ENCODE measurements around the gene SVEP1.
"Not testable (repeated sequence)": the region's sequence is repeated elsewhere in the genome, so short reads cannot be mapped to it uniquely, and the experiment has no call there.

The SVEP1 gene

DNA sequence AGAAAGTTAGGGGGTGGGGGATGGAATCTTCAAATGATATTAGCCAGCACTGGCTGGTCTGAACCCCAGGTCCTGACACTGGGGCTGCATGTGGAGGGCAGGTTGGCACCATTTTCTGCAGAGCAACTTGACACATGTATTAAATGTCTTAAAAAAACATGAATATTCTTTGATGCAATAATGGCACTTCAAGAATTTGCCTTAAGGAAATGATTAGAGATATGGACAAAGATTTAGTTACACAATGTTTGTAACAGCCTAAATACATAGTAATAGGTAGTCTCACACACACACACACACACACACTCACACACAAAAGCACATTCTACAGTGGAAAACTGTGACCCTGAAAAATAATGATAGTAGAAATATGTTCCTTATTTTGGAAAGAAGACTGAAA lies 3.6 kb downstream of the SVEP1 start:
- DNase-seq: no peak

DNA sequence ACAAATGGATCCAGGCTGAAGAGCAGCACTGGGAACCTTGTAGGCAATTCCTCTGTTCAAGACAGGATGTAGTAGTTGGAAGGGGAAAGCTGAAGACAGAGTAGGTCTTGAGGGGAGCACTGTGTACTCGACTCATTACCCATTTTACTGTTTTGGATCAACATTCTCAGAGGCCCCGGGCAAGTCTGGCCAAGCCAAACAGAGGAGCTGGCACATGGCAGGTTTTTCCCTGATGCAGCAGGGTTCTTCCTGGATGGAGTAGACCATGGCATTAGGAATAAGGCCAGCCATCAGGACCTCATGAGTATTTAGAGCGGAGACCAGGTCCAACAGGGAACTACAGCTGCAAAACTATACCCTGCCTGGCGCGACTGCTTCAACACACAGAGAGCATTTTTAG lies 4.4 kb downstream of the SVEP1 start:
- no peak for DNase-seq

DNA sequence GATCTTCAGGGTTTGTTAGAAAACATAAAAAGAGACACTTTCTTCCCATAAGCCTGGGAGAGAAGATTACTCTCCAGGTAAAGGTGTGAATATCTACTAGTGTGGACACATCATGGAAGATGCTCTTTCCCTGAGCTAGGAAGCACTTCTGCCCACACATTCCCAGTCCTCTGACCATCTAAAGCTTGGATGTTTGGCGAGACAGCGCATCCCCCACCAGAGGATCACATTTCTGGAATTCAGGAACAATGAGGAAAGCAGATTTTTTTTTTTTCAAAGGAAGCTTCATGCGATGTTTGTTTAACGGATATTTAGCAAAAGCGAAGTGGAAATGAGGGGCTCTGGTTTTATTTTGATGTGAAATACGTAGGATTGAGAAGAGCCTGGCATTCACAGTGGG lies 6.2 kb downstream of the SVEP1 start:
- DNase-seq: no peak

DNA sequence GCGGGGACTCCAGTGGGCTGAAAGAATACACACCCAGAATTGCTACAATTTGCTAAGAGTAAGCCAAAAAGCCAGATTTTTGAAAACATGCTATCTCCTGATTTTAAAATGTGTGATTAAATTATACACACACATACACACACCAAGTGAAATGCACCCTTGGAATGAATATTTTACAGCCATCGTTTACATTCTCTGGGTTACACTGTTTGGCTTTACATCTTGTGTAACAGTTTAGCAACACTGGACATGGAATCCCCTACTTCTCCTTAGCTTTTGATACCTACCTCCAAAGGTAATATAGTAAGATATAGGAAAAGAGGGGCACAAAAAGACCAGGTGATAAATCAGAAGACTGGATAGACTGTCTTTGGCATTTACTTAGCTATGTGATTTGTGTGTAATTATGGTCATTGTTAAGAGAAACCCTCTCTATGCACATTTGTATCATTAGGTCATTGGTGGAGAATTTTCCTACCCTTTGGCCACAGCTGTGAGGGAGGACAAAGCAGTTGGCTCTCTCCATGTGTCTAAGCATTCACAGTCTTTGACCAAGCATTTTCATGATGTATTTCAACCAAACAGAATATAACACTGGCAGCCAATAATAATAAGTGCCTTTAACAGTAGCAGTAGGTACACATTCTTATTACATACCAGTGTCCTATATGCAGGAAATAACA lies 7.6 kb downstream of the SVEP1 start:
- DNase-seq: no peak

DNA sequence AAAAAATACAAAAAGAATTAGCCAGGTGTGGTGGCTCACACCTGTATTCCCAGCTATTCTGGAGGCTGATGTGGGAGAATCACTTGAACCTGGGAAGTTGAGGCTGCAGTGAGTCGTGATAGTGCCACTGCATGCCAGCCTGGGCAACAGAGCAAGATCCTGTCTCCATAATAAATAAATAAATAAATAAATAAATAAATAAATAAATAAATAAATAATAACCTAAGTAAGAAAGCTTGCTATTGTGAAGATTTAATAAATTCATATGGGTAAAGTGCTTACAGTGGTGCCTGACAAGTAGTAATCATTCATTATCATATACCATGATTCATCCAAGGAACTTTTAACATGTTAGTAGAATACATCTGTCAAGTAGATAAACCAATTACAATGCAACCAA lies 13.4 kb downstream of the SVEP1 start:
- no peak for DNase-seq

DNA sequence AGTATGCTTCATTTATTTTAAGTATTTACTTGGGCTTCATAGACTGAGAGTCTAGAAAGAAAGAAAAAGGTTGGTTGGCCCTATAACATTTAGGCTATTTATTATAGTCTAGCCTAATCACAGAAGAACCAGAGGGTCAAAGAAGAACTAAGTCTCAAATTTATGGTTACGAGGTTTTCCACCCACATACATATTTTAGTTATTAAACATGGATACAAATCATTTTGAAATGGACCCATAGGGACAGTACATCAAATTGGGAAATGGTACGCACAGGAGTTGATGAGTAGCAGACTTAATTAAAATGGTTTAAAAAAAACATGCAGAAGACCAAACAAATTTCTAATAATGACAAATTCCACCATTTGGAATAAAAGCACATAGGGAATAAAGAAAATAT lies 17.7 kb downstream of the SVEP1 start:
- DNase-seq: no peak

DNA sequence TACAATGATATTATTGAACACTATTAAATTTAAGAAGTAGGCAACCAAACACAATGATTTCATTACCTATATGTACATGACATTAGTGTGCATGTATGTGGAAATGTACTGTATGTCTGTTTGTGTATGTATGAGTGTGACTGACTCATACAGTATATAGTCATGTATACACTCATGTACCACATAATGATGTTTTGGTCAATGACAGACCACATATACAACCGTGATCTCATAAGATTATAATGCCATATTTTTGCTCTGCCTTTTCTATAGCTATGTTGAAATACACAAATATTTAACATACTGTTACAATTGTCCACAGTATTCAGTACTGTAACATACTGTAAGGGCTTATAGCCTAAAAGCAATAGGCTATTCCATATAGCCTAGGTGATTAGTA lies 19.7 kb downstream of the SVEP1 start:
- DNase-seq: no peak

DNA sequence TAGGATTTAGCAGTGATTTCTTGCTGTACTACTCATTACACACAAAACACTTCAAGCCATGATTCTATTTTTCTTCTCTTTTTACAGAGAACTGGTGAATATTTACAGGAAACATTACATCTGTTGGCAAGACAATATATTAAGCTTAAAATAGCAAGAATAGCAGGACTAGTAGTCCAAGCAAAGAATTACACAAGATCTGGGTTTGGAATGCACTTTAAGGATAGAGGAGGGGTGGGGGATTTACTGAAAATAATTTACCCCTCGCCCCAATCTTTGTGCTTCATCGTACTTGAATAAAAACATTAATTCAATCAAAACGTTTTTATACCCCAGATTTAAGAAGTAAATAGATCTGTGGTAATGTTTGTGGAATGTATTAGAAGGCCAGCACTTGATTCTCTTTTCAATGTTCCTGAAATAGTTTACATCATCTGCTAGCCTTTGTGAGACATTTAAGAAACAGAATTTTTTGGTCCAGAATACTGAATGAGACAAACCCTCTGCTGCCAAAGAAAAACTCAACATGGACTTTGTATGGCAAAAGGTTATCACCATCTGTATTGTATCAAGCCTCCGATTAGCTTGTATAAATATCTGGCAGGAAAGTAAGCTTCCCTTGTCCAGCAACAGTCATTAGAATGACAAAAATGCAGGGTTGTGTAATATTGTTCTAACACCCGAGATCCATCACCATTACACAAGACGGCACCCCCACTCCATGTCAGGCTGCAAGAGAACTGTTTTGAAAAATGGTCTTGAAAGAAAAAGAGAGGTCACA lies 23.8 kb downstream of the SVEP1 start:
- DNase-seq: no peak

DNA sequence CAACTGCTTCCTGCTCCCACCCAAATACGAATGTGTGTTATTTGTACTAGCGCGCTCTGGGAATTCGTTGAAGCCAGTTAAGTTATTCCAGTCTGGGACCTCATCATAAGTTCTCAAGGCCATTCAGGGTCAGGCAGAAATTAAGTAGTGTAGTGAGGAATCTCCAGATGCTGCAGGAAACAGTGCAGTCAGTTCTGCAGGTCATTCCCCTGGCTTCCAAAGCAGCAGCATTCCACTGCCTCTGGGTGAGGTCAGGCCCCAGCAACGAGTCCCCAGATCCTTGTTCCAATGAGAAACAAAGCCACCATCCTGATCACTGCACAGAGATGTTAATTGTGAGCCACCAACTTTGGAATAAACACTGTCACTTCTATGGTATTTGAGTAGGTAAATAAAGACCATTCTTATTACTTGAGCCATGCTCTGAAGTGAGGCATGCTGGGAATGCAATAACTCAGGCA lies 33.1 kb downstream of the SVEP1 start:
- DNase-seq: no peak

DNA sequence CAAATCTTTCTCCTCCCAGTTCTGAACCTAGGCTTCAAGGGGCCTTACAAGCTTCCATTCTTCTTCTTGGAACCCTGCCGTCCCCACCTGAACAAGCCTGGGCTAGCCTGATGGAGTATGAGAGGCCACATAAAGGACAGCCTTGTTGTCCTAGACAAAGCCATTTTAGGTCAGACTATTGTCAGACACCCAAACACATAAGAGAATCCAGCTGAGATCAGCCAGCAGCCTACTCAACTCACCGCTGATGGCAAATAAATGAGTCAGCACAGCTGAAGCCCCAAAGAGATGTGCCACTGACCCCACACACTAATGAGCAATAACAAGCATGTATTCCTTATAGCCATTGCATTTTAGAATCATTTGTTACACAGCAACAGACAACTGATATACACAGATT lies 33.8 kb downstream of the SVEP1 start:
- no peak for DNase-seq

DNA sequence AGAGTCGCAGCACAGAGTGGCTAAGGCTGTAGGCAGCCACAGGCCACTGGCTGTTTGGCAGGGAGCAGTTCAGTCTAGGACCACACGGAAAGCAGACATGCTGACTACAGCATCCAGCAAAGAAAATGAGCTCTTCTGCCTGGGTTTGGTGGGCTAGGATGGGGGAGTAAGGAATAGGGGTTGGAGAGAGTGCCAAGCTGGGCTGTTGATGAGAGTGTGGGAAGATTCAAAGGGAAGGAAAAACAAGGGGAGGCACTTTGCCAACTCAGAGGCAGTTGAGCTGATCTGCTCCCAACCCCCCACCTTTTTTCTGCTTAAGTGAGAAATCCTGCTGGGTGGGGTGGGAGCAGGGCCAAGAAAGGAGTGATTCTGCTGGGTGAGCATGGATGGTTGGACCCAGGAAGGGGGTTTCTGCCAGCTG lies 35.9 kb downstream of the SVEP1 start:
- no peak for DNase-seq

DNA sequence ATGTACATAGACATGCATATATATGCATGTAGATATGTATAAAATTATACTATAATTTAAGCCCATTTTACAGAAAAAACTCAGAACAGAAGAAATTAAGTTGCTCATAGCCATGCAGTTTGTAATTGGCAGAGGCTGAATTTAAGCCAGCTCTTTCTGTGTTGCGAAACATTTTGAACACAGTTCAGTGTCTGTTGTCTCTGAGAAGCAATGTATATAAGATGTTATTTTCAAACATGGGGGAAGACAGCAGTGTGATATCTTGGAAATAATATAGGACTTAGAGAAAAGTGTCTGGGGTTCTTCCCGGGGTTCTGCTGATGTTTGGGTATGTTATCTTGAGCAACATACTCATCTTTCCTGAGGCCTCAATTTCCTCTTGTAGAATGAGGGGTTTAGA lies 37.6 kb downstream of the SVEP1 start:
- no peak for DNase-seq

DNA sequence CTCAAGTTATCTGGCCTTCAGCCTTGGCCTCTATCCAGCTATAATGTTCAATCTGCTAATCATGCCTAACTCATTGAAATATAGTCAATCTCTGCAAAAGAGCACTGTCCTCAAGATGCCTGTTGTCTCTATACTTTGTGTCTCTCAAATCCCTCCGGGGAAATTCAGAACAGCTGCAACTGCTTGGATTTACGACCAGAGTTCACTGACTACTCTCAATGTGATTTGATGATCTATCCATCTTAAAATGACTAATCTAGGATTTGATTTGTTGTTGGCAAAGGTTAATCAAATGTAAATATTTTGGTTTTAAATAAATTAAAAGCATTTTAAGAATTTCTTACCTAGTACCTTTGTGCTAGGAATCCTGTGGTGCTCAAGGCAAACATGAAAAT lies 40.9 kb downstream of the SVEP1 start:
- no peak for DNase-seq

DNA sequence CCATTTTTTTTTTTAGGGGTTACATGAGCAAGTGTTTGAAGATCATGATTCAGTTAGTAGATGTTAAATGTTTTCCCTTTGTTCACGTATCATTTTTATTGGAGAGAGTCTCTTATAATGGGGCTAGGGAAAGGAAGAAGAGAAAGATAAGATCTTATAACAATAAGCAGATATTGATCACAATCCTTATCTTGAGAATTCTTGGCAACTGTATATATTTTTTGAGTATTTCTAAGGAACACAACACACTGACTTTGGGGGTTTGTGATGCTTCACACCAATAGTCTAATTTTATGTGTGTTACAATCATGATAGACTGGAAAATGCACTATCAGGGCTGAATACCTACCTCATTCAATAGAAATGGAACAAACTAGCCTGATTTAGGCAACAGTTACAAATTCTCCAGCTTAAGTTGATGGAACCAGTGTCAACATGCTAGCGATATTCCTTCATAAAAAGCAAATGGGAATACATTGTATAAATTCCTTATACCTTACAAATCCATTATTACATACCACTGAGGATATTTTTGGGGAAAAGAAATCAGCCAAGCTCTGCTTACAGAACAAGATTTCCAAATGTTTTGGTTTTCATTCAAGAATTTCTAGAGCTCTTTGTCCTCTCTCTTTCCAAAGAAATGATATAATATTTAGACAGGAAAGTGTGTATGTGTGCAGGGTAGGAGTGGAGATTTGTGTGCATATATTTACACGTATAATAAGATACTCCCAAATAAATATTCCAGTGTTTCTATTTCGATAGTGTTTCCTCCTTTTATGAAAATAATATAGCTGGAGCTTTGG lies 41.5 kb downstream of the SVEP1 start:
- DNase-seq: no peak

DNA sequence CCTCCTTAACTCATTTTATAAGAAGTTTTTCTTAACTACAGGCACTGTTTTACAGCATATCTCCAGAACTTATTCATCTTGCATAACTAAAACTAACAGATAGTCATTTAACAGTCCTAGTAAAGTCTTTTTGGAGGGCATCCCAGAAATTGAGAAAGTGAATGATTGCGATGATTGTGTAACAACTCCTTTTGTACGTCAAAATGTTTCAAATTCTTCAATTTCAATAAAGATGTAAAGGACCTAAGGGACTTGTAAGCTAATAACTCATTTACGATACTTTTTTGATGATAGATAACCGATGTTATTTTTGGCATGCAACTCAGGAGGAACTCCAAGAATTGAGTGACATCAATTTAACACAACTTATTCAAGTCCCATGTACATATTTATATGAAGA lies 42.7 kb downstream of the SVEP1 start:
- DNase-seq: no peak

DNA sequence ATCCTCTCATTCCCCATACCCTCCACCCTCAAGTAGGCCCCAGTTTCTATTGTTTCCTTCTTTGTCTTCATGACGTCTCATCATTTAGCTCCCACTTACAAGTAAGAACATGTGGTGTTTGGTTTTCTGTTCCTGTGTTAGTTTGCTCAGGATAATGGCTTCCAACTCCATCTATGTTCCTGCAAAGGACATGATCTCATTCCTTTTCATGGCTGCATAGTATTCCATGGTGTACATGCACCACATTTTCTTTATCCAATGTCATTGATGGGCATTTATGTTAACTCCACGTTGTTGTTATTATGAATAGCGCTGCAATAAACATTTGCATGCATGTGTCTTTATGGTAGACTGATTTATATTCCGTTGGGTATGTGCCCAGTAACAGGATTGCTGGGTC lies 45.4 kb downstream of the SVEP1 start:
- DNase-seq: not testable (repeated sequence)

DNA sequence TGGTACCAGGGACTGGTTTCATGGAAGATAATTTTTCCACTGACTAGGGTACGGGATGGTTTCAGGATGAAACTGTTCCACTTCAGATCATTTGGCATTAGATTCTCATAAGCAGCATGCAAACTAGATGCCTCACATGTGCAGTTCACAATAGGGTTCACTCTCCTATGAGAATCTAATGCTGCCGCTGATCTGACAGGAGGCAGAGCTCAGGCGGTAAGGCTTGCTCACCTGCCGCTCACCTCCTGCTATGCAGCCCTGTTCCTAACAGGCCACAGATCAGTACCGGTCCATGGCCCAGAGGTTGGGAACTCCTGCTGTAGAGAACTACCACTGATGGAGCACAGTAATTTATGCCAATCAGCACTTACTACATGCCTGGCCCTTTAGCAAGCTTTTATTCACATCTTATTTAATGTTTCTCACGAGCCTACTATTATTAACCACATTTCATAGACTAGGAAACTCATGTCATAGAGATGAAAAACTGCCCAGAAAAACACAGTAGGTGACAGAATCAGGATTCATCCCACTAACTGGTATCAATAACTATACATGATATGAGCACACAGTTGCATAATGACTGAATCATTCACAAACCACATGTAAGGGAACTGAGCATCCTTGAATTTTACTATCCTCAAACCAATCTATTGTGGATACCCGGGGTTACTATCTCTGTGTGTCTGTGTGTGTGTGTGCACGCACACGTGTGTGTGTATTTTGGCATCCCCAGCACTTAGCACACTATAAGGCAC lies 46.5 kb downstream of the SVEP1 start:
- DNase-seq: no peak

DNA sequence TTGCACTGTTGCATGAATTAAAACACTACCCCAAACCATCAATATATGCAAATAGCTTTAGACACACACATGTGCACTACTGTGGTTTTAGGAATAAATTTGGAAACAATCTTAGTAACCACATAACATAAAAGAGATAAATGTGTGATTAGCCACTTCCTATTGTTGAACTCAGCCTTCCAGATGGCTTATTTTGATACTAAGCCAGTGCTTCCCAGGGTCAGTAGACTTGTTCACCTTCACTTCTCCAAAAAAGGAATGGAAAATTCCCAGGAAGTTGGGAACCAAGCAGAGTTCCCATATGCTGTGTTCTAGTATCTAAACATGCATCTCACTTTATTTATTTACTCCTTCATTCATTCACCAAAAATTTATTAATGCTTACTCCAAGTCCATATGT lies 47.8 kb downstream of the SVEP1 start:
- no peak for DNase-seq

DNA sequence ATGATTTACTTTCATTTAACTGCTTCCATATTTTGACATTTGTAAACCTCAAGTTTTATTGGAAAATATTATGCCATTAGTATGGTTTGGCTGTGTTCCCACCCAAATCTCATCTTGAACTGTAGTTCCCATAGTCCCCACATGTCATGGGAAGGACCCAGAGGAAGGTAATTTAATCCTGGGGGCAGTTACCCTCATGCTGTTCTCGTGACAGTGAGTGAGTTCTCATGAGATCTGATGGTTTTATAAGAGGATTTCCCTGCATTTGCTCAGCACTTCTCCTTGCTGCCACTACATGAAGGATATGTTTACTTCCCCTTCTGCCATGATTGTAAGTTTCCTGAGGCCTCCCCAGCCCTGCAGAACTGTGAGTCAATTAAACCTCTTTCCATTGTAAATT lies 48.3 kb downstream of the SVEP1 start:
- DNase-seq: not testable (repeated sequence)

DNA sequence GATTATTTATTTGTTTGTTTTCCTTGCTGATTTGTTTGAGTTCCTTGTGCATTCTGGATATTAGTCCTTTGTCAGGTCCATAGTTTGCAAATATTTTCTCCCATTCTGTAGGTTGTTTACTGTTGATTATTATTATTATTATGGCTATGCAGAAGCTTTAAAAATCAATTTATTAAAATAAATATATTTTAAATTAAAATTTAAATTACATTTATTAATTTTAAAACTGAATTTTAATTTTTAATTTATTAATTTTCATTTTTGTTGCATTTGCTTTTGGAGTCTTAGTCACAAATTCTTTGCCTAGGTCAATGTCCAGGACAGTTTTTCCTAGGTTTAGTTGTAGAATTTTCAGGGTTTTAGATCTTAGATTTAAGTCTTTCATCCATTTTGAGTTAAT lies 50.9 kb downstream of the SVEP1 start:
- DNase-seq: no peak

DNA sequence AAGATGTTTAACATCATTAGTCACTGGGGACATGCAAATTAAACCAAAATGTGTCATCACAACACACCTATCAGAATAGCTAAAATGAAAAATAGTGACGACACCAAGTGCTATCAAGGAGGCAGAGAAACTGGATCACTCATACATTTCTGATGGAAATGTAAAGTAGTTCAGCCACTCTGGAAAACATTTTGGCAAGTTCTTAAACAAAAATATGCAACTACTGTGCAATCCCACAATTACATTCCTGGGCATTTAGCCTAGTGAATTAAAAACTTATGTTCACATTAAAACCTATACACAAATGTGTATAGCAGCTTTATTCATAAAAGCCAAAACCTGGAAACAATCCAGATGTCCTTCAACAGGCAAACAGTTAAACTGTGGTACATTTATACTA lies 53.1 kb downstream of the SVEP1 start:
- no peak for DNase-seq

DNA sequence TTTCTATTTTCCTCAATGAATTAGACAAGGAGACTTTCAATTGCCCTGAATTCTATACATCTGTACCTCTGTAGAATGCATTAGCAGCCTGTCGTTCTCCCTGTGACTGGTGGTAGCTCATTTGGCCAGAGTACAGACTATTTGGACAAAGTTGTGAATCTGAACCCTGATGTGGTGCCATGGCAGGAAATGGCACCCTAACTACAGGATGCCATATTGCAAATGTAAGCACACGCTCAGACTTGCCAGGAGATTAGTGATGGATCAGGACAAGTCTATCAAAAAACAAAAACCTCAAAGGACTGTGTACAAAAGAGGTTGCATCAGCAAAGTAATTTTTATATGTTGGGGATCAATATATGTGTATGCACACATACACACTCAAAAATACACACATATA lies 58.3 kb downstream of the SVEP1 start:
- no peak for DNase-seq

DNA sequence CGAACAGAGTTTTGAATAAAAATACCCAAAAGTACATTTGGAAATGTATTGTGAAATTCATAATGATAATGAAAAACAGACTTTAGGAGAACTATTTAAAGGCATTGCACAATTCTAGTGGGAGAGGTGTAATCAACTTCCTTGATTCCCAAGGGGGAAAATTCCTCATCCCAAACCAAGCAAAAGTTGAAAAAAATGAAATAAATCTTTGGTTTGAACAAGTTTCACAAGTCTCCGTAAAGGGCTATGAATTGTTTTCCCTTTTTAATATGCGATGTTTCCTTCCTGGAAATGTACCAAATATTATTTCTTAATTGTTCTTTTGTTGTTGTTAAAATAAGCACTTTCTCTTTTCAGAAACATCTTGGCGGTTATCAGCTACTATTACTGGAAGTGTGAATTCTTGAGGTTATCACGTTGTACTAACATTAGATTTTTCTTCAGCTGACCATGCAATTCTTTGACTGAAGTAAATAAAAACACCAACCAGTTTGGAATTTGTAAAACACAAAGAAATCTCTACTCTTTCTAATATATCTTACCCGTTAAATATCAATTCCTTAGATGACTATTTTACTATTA lies 59.3 kb downstream of the SVEP1 start:
- DNase-seq: no peak

Data from CD4-positive, alpha-beta T cell treated with Interferon gamma for 1 hour (primary cell).